SH-SY5Y (cell line): Measurements from ENCODE around the gene LCE5A.

Experiments used
- GATA2 ChIP-seq: IDR thresholded peaks from 2 replicates; pipeline ENCODE4 v1.6.1; 2011; ENCODE audit warnings: mild to moderate bottlenecking, low read depth, low read length
- GATA3 ChIP-seq: IDR thresholded peaks from 2 replicates; pipeline ENCODE4 v1.6.1; 2011; ENCODE audit warnings: low read depth, mild to moderate bottlenecking, low read length, moderate library complexity

- TF ChIP-seq GATA3 (no peak), GATA2 (no peak)
Observed at GRCh38 chr1:152473887-152474537, 36.6 kb upstream of the LCE5A start.
